ENCODE measurements around the gene STN1.

The STN1 gene

DNA sequence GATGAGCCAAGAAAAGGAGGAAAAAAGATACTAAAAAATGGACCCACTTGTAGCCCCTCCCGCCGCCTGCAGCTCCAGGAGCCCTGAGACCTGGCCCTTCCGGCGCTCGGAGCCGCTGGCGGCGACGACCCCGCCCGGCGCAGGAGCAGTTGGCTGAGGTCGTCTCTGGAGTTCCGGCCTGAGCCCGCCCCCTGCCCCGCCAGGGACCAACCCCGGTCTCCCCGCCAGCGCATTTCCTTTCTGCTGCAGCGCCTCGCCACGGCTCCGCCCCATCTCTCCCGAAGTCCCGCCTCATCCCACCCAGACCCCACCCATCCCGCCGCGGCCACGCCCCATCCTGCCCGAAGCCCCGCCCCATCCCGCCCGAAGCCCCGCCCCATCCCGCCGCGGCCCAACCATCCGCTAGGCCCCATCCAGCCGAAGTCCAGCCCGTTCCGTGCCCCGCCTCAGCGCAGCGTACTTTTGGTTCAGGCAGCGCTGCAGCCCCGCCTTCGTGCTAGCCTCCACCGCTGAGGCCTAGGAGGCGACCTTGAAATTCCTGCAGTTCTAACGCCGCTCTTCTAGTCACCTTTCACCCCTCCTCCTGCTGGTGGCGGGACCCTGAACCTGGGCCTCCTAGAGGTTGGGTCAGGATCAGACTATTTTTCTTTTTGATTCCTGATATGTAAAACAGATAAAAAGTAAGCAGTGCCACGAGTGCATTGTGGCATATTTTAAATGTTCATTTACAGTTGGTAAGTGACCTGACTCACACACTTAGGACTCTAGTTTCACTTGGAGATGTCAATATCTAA lies at the start of gene STN1:
Gene STN1 (minus strand): TSS at position 132 of the 794 bp plus-strand sequence. CDS start 590 bp downstream, outside the sequence.
- H3K4me3 ChIP-seq (ENCODE audit: low read depth, low read length) = peak within 1 kb of the TSS; percentile 71

GRCh38 chr10:103967448-103968071 lies 49.6 kb upstream of the STN1 start:
- H3K4me3 ChIP-seq (ENCODE audit: low read depth, low read length) = peak overlapping the region; percentile 78

- peak within 1 kb of the TSS; percentile 78 for H3K4me3 ChIP-seq (ENCODE audit: low read depth, low read length)
These were observed 48.9 kb upstream of the STN1 start, which contains the start of gene SLK for GRCh38 chr10:103966671-103967447. Gene SLK, plus strand, starts transcription at chr10:103967140. Its CDS starts 606 bp downstream, at chr10:103967746.

DNA sequence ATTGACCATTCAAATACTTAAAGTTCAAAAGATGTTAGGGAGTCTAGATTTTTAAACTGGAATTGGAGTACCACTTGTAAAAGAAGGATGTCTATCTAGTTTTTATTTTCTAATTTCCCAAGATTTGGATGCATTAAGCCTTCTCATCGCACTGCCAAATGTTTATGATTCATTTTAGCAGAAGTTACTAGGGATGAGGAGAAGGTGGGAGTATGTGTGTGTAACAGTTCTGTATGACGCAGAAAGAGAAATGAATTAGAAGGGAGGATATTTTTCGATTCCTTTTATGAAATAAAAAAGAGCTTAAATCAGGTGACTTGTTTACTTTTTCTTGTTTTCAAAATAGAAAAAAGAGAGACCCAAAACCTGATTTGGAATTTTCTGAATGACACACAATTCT lies 42.1 kb upstream of the STN1 start:
- H3K4me3 ChIP-seq (ENCODE audit: low read depth, low read length) = no peak overlapping the region

DNA sequence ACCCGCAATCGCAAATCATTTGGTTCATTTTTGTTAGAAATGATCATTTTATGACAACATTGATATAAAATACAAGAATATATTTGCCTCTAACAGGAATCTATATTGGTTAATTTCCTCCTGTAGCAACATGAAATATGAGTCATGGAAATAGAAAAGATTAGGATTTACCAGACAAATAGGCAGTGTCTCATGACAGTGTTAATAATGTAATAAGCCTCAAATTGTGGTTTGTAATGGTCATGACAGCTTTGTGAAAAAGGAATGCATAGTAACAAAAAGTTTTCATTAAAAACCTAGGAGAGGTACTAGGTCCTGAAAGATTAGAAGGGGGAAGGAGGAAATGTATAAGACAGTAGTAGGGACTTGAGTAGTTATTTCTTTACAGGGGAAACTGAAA lies 41.0 kb upstream of the STN1 start:
- no peak overlapping the region for H3K4me3 ChIP-seq (ENCODE audit: low read depth, low read length)

DNA sequence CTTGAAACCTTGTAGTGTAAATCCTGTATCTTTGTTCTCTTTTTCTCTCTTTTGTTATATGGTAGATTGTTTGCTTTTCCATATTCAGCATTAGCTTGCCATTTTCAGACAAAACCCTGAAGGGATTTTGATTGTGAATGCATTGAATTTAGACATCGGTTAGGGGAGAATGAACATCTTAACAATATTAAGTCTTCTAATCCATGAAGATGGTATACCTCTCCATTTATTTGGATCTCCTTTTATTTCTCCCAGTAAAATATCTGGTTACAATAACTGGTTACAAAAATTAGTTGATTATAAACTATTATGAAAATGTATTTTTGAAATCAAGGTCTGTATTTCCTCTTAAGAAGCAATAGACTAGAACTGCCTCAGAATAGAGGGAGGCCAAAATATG lies 36.6 kb upstream of the STN1 start:
- H3K4me3 ChIP-seq (ENCODE audit: low read depth, low read length) = no peak overlapping the region

DNA sequence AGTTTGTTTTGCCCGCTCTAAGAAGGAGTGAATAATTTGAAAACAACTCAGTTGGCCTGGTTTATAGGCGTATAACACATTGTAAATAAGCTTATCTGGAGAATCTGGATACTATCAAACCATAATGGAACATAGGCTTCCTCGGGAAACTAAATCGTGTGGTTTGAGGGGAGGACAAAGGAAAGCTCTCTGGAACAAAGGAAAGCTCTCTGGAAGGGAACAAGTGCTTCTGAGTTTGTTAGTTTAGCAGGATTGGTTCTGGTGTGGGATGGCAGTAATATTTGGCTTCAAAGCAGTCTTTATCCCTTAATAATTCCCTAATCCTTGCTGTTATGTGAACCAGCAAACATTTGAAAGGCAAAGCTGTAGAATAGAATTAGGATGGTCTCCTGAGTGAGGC lies 34.0 kb upstream of the STN1 start:
- no peak overlapping the region for H3K4me3 ChIP-seq (ENCODE audit: low read depth, low read length)

GRCh38 chr10:103951183-103951582 lies 33.2 kb upstream of the STN1 start:
- H3K4me3 ChIP-seq (ENCODE audit: low read depth, low read length) = no peak overlapping the region

DNA sequence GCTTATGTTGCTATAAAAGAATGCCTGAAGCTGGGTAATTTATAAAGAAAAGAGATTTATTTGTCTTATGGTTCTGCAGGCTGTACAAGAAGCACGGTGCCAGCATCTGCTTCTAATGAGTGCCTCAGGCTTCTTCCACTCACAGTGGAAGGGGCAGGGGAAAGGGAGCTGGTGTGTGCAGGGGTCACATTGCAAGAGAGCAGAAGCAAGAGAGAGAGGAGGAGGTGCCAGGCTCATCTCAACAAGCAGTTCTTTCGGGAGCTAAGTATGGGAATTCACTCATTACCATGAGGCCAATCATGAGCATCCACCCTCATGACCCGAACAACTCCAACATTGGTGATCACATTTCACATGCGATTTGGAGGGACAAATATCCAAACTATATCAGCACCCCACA lies 31.7 kb upstream of the STN1 start:
- no peak overlapping the region for H3K4me3 ChIP-seq (ENCODE audit: low read depth, low read length)

DNA sequence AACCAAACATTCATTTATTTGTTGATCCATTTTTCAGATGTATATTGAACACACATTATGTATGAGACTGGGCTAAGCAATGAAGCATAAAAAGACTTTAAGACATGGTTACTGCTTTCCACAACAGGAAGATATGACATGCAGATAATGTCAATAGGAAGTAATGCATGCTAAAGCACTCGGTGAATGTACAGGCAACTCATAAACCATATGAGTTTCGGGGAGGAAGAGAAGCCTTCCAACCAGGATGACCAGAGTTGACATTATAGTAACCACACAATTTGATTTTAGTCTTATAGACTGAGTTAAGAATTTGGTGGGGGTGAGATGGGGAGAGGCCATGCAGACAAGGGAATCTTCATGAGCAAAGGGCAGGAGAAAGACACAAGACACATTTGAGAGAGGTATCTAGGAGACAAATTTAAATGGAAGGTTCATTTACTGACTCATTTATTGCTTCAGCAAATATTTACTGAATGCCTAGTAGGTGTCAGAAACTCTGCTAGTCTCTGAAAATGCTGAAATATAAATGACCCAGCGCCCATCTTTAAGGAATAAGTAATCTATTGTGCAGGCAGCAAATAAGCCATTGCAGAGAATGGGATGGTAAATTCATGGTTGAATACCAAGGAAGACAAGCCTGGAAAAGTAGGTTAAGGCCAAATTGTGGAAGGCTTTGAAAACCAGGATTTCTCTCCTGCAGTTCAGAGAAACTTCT lies 30.0 kb upstream of the STN1 start:
- H3K4me3 ChIP-seq (ENCODE audit: low read depth, low read length) = no peak overlapping the region

GRCh38 chr10:103942866-103943265 lies 24.9 kb upstream of the STN1 start:
- no peak overlapping the region for H3K4me3 ChIP-seq (ENCODE audit: low read depth, low read length)

- H3K4me3 ChIP-seq (ENCODE audit: low read depth, low read length) = no peak overlapping the region
These were observed 23.8 kb upstream of the STN1 start for GRCh38 chr10:103941801-103942200.

DNA sequence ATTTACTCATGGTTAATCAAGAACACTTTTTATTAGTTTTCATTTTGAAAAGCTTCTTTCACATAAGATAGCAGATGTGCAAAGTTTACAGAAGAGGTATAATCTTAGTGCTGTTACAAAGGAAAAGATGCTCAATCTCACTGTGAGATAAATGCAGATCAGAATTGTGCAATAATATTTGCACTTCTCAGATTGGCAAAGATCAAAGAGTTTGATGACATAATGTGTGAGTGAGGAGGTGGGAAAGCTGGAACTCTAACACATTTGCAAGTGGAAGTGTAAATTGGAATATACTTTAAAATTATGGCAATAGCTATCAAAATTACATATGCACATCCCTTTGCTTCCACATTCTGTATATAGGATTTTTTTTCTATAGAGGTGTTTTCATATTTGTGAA lies 21.5 kb upstream of the STN1 start:
- H3K4me3 ChIP-seq (ENCODE audit: low read depth, low read length) = no peak overlapping the region

- no peak overlapping the region for H3K4me3 ChIP-seq (ENCODE audit: low read depth, low read length)
These were observed 18.0 kb upstream of the STN1 start for GRCh38 chr10:103936022-103936421.

DNA sequence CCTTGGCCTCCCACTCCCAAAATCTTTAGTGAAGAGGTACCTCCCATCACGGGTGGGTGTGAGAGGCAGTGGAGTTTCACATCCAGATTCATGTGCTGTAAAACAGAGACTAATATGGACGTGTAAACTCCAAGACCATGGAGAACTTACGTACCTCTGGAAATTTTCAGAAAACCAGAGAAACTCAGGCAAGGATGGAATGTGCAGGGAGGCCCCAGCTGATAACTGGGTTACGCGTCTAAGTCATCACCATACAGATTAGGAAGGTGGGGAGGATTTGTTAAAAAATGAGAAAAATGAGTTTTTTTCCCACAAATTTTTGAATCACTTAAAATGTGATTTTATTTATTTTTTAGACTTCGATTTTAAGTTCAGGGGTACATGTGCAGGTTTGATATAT lies 16.3 kb upstream of the STN1 start:
- H3K4me3 ChIP-seq (ENCODE audit: low read depth, low read length) = no peak overlapping the region

DNA sequence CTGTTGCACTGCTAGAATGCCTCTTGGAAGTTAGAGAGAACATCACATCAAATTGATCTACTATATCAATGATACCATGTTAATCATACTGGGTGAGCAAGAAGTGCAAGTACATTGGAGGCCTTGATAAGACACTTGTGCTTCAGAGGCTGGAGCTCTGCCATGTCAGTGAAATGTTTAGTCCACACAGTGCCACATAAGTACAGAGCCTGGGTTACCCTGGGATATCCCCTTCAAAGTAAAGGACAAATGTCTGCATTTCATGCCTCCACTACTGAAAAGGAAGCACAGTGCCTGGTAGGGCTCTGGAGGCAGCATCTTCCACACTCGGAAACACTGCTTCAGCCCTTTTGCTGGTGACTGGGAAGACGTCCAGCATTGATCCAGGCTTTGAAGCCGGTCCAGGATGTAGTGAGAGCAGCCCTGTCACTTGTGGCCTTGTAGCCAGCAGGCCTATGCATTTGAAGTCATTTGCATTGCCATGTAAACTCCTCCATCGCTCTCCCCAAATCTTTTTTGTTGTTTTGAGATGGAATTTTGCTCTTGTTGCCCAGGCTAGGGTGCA lies 15.7 kb upstream of the STN1 start:
- no peak overlapping the region for H3K4me3 ChIP-seq (ENCODE audit: low read depth, low read length)

- H3K4me3 ChIP-seq (ENCODE audit: low read depth, low read length) = no peak overlapping the region
These were observed 15.0 kb upstream of the STN1 start for GRCh38 chr10:103932971-103933370.

- H3K4me3 ChIP-seq (ENCODE audit: low read depth, low read length) = no peak overlapping the region
These were observed 14.3 kb upstream of the STN1 start for GRCh38 chr10:103932271-103932670.

DNA sequence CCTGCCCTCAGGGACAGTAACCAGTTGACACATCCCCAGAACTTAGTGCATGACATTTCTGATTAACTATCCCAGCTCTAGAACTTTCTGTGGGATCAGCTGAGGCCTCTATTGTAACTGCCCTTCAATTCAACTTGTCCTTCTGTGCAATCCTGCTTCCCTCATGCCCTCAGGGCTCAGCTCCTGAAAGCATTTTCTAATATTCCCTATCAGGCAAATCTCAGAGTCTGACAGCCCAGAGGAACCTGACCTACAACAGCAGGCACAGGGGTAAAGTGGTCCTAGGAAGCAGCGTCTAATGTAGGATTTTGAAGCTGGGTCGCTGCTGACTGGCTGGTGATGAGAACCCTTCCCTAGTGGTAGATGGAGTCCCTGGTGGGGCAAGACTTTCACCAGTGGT lies 13.6 kb upstream of the STN1 start:
- no peak overlapping the region for H3K4me3 ChIP-seq (ENCODE audit: low read depth, low read length)

GRCh38 chr10:103930881-103931280 lies 12.9 kb upstream of the STN1 start:
- H3K4me3 ChIP-seq (ENCODE audit: low read depth, low read length) = no peak overlapping the region

DNA sequence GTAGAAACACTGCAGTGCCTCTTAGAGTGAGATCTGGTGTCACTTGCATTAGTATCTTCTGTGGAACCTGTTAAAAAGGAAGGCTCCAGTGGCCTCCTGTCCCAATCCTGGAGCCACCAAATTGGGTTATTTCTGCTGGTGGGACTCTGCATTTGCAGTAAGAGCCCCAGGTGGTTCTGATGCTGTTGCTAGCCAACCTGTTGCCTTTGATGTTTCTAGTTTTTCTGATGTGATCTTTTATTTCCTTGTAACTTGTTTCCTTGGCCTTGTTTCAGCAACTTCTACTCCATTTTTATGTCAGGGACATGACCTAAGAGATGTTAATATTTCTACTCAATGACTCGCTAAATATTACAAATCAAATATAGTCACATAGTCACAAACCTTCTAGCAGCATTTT lies 12.5 kb upstream of the STN1 start:
- no peak overlapping the region for H3K4me3 ChIP-seq (ENCODE audit: low read depth, low read length)
